Gastroesophageal sphincter (tissue), 4 donors: Measurements from ENCODE around the gene ATG14. TPM values are rescaled to one million over a fixed set of nuclear protein-coding genes. Genes with fewer than 3 reads are reported as not detected.

Experiments used
- ATAC-seq: fragments of 150-250 bp; one replicate; pipeline ENCODE4 v1.9.1; 2016; ENCODE audit warnings: mild to moderate bottlenecking, moderate library complexity
- H3K27ac ChIP-seq, 4 donors: fragments of 200-600 bp; sonication (generic) in 3 of 4; 1 replicate in 3 of 4; 2 replicates in 1 of 4; pipeline ENCODE4 v1.5.1; 2016 to 2019
- H3K27me3 ChIP-seq: fragments of 200-600 bp; sonication (generic); one replicate; pipeline ENCODE4 v1.5.1; 2019
- H3K36me3 ChIP-seq, 2 donors: fragments of 200-600 bp; sonication (generic); one replicate each; pipeline ENCODE4 v1.5.1; 2019; ENCODE audit warnings: control low read depth in 1 of 2
- H3K4me1 ChIP-seq, 3 donors: fragments of 200-600 bp; sonication (generic); 1 replicate in 2 of 3; 2 replicates in 1 of 3; pipeline ENCODE4 v1.5.1; 2016 to 2019; ENCODE audit warnings: control low read depth in 2 of 3
- H3K4me3 ChIP-seq, 2 donors: fragments of 200-600 bp; sonication (generic); one replicate each; pipeline ENCODE4 v1.5.1; 2019; ENCODE audit warnings: mild to moderate bottlenecking in 1 of 2, moderate library complexity in 1 of 2
- H3K9me3 ChIP-seq, 3 donors: fragments of 200-600 bp; sonication (generic); one replicate each; pipeline ENCODE4 v1.5.1; 2017 to 2019; ENCODE audit warnings: control low read depth in 2 of 3
- CTCF ChIP-seq, 4 experiments: fragments of 200-600 bp in 2 of 4; fragments of 450-650 bp in 2 of 4; sonication (generic) in 1 of 4; IDR thresholded peaks; one replicate each; pipeline ENCODE4 v1.5.1; 2017 to 2019; ENCODE audit warnings: antibody characterized with exemption in 4 of 4, mild to moderate bottlenecking in 2 of 4, moderate library complexity in 2 of 4
- EP300 ChIP-seq: sonication (generic); formaldehyde crosslinking; IDR thresholded peaks from one replicate; pipeline ENCODE4 v1.6.1; 2017; ENCODE audit warnings: antibody characterized with exemption, mild to moderate bottlenecking
- POLR2A ChIP-seq, 2 donors: fragments of 450-650 bp; IDR thresholded peaks; one replicate each; pipeline ENCODE4 v1.6.1; 2017; ENCODE audit warnings: antibody characterized with exemption in 2 of 2, mild to moderate bottlenecking in 2 of 2, moderate library complexity in 1 of 2
- POLR2AphosphoS5 ChIP-seq: sonication (generic); formaldehyde crosslinking; IDR thresholded peaks from one replicate; pipeline ENCODE4 v1.6.1; 2017; ENCODE audit warnings: antibody characterized with exemption
- WGBS, 2 donors: methylation state at CpG; one replicate each; pipeline ENCODE4 v1.1.5; 2018; ENCODE audit warnings: low coverage in 1 of 2; 5-methylcytosine and 5-hydroxymethylcytosine counted together
- total RNA-seq, 4 donors: library from RNA; depleted of rRNA; stranded (reverse); fragments of >200 nt; gene quantifications; one replicate each; pipeline ENCODE4 v1.1.0, GENCODE V29; 2016

ATG14 gene
- total RNA-seq, 4 donors from 2014 or later: 16.4 to 29.9 (median 18.1) TPM

GRCh38 chr14:55417955-55418354 is 6.3 kb upstream of the ATG14 start:
- Histone ChIP-seq H3K36me3 (no peaks in the 10 kb centered on the region), H3K4me3 (no peak overlapping the region), H3K27me3 (peaks cover 14% of the 10 kb centered on the region), H3K9me3 (no peaks in the 10 kb centered on the region), H3K27ac (no peak overlapping the region), H3K4me1 (no peaks in the 10 kb centered on the region)
- ATAC-seq: no peak
- TF ChIP-seq POLR2A (IDR thresholded peaks at IDR 0.05) (no peak), EP300 (no peak), CTCF (IDR thresholded peaks at IDR 0.05) (no peak), POLR2AphosphoS5 (no peak)

GRCh38 chr14:55416866-55417265 is 5.2 kb upstream of the ATG14 start:
- TF ChIP-seq POLR2A (IDR thresholded peaks at IDR 0.05) (no peak), CTCF (IDR thresholded peaks at IDR 0.05) (no peak), EP300 (no peak), POLR2AphosphoS5 (no peak)
- ATAC-seq: no peak
- no peaks in the 10 kb centered on the region for H3K9me3 ChIP-seq
- H3K4me3 ChIP-seq: no peak overlapping the region
- no peaks in the 10 kb centered on the region for H3K36me3 ChIP-seq
- peaks cover 0 to 8% (median 0%) of the 10 kb centered on the region in 3 donors for H3K4me1 ChIP-seq
- H3K27me3 ChIP-seq: peaks cover 14% of the 10 kb centered on the region
- WGBS, 2 donors: 34 to 49% methylated on average over 4 to 5 of the region's 5 CpGs
- no peak overlapping the region for H3K27ac ChIP-seq

GRCh38 chr14:55414551-55414950 is 2.9 kb upstream of the ATG14 start:
- H3K4me3 ChIP-seq: no peak overlapping the region
- H3K27me3 ChIP-seq: peaks cover 14% of the 10 kb centered on the region
- WGBS, 2 donors: 75 to 76% methylated on average over 3 of the region's 3 CpGs
- H3K27ac ChIP-seq: no peak overlapping the region
- no peak for TF ChIP-seq EP300
- no peak for TF ChIP-seq POLR2A (IDR thresholded peaks at IDR 0.05)
- TF ChIP-seq CTCF (IDR thresholded peaks at IDR 0.05): no peak
- no peak for TF ChIP-seq POLR2AphosphoS5
- ATAC-seq: no peak
- no peaks in the 10 kb centered on the region for H3K9me3 ChIP-seq
- H3K4me1 ChIP-seq: peaks cover 4 to 25% (median 11%) of the 10 kb centered on the region in 3 donors
- H3K36me3 ChIP-seq: no peaks in the 10 kb centered on the region

- TF ChIP-seq EP300: no peak
- TF ChIP-seq POLR2A (IDR thresholded peaks at IDR 0.05): no peak
- no peak for TF ChIP-seq POLR2AphosphoS5
- TF ChIP-seq CTCF (IDR thresholded peaks at IDR 0.05): no peak
- H3K27ac ChIP-seq: peak overlapping the region in 1 of 4 donors; percentile 86
- peaks cover 14% of the 10 kb centered on the region for H3K27me3 ChIP-seq
- no peaks in the 10 kb centered on the region for H3K36me3 ChIP-seq
- ATAC-seq: no peak
- H3K4me1 ChIP-seq: peaks cover 4 to 34% (median 12%) of the 10 kb centered on the region in 3 donors
- peak overlapping the region in 1 of 2 donors; percentile 84 for H3K4me3 ChIP-seq
- WGBS, 2 donors: 48 to 56% methylated on average over 5 of the region's 5 CpGs
- no peaks in the 10 kb centered on the region for H3K9me3 ChIP-seq
Measured at GRCh38 chr14:55412676-55413075, 1.0 kb upstream of the ATG14 start.

- peak overlapping the region in 3 of 4 donors; percentile 85 to 86 (median 85) for H3K27ac ChIP-seq
- H3K9me3 ChIP-seq: no peaks in the 10 kb centered on the region
- 14 to 17% methylated on average over 4 of the region's 4 CpGs for WGBS, 2 donors
- peaks cover 4 to 34% (median 12%) of the 10 kb centered on the region in 3 donors for H3K4me1 ChIP-seq
- H3K27me3 ChIP-seq: peaks cover 10% of the 10 kb centered on the region
- no peak for ATAC-seq
- no peaks in the 10 kb centered on the region for H3K36me3 ChIP-seq
- peak overlapping the region; percentile 82 to 84 for H3K4me3 ChIP-seq
- TF ChIP-seq CTCF (IDR thresholded peaks at IDR 0.05): no peak
- TF ChIP-seq POLR2A (IDR thresholded peaks at IDR 0.05): no peak
- TF ChIP-seq EP300: no peak
- no peak for TF ChIP-seq POLR2AphosphoS5
Measured at GRCh38 chr14:55410876-55411275, 754 bp downstream of the ATG14 start.
